H1 (cell line): ENCODE measurements around the gene TSC22D3. TPM values are rescaled to one million over a fixed set of nuclear protein-coding genes. Genes with fewer than 3 reads are reported as not detected.

ENCODE experiments used
- CTCF ChIA-PET: fragments of 300-600 bp; sonication (Branson Sonifier 250); formaldehyde crosslinking; loops from one replicate; lab custom pipeline; 2021; ENCODE audit not compliant: partially characterized antibody; lab: Charles Lee
- POLR2A ChIA-PET: fragments of 300-600 bp; sonication (Branson Sonifier 250); formaldehyde crosslinking; loops from one replicate; lab custom pipeline; 2021; ENCODE audit warnings: inconsistent platforms; ENCODE audit not compliant: partially characterized antibody; lab: Charles Lee
- DNase-seq, 2 experiments: peaks; one replicate each; pipeline versions ENCODE4 v3.0.0 to v3.0.0-alpha.2; 2010 to 2022; ENCODE audit warnings: low spot score in 2 of 2, low read depth in 1 of 2, mixed read lengths in 1 of 2
- FAIRE-seq: peaks from 2 replicates; lab custom pipeline; 2011; peaks lifted over from hg19 to GRCh38; lab: Jason Lieb, UNC
- H2AFZ ChIP-seq: 2 replicates; pipeline ENCODE4 v1.8.1; 2012; ENCODE audit warnings: low read length, inconsistent platforms
- H2AK5ac ChIP-seq: 2 replicates; pipeline ENCODE4 v1.6.1; 2013; ENCODE audit warnings: low read depth, low read length
- H2BK120ac ChIP-seq: replicated peaks from 2 replicates; pipeline ENCODE3; 2013; ENCODE audit warnings: low read depth, low read length, inconsistent platforms
- H2BK12ac ChIP-seq: 2 replicates; pipeline ENCODE4 v1.6.1; 2013; ENCODE audit warnings: low read depth, low read length
- H2BK15ac ChIP-seq: 2 replicates; pipeline ENCODE4 v1.6.1; 2013; ENCODE audit warnings: low read length
- H2BK20ac ChIP-seq: 2 replicates; pipeline ENCODE4 v1.6.1; 2013; ENCODE audit warnings: low read length
- H2BK5ac ChIP-seq: 2 replicates; pipeline ENCODE4 v1.6.1; 2013; ENCODE audit warnings: low read depth, low read length
- H3K14ac ChIP-seq: 2 replicates; pipeline ENCODE4 v1.6.1; 2013; ENCODE audit warnings: inconsistent platforms; ENCODE audit not compliant: insufficient read length
- H3K18ac ChIP-seq: 2 replicates; pipeline ENCODE4 v1.6.1; 2013; ENCODE audit warnings: low read length; ENCODE audit errors: extremely low read depth
- H3K23ac ChIP-seq: 2 replicates; pipeline ENCODE4 v1.6.1; 2013; ENCODE audit warnings: inconsistent platforms; ENCODE audit not compliant: insufficient read length
- H3K23me2 ChIP-seq: 2 replicates; pipeline ENCODE4 v1.6.1; 2013; ENCODE audit warnings: low read depth, low read length
- H3K27ac ChIP-seq: 2 replicates; pipeline ENCODE4 v1.6.1; 2011; ENCODE audit warnings: low read depth, low read length, inconsistent platforms
- H3K27me3 ChIP-seq, 4 experiments: replicated peaks in 1 of 4; 1 replicate in 1 of 4; 2 replicates in 3 of 4; pipeline versions ENCODE4 v1.6.1 to v1.8.1; 2011 to 2013; ENCODE audit warnings: low read length in 3 of 4, mild to moderate bottlenecking in 3 of 4, inconsistent platforms in 2 of 4, mixed read lengths in 2 of 4, moderate library complexity in 1 of 4; ENCODE audit not compliant: control insufficient read depth in 3 of 4, insufficient read depth in 3 of 4; ENCODE audit errors: extremely low read depth in 1 of 4
- H3K36me3 ChIP-seq, 4 experiments: 2 replicates each; pipeline versions ENCODE4 v1.6.1 to v1.8.1; 2011 to 2013; ENCODE audit warnings: mild to moderate bottlenecking in 4 of 4, low read length in 3 of 4, moderate library complexity in 2 of 4, control low read depth in 1 of 4, inconsistent platforms in 1 of 4; ENCODE audit not compliant: insufficient read depth in 4 of 4, control insufficient read depth in 2 of 4
- H3K4ac ChIP-seq: replicated peaks from 2 replicates; pipeline ENCODE3; 2013; ENCODE audit warnings: low read length, low read depth, mixed read lengths, inconsistent platforms; ENCODE audit not compliant: insufficient read length
- H3K4me1 ChIP-seq, 4 experiments: replicated peaks in 1 of 4; 1 replicate in 1 of 4; 2 replicates in 3 of 4; pipeline versions ENCODE4 v1.6.1 to v1.8.1; 2011 to 2013; ENCODE audit warnings: low read length in 3 of 4, inconsistent platforms in 2 of 4, mixed read lengths in 1 of 4; ENCODE audit not compliant: insufficient read depth in 4 of 4, control insufficient read depth in 3 of 4
- H3K4me2 ChIP-seq, 2 experiments: 2 replicates each; pipeline versions ENCODE4 v1.6.1 to v1.8.1; 2011 to 2013; ENCODE audit warnings: low read depth in 2 of 2, low read length in 2 of 2, control low read depth in 1 of 2, inconsistent platforms in 1 of 2, mild to moderate bottlenecking in 1 of 2; ENCODE audit not compliant: insufficient read depth in 1 of 2
- H3K4me3 ChIP-seq, 4 experiments: fragments of 200-600, 300-600 bp in 1 of 4; sonication (generic), shearing (Covaris generic), sonication (Bioruptor Twin) in 1 of 4; 2 replicates each; pipeline versions ENCODE4 v1.5.1 to v1.8.1; 2011 to 2016; ENCODE audit warnings: low read length in 4 of 4, low read depth in 3 of 4, control low read depth in 2 of 4, inconsistent platforms in 2 of 4, mild to moderate bottlenecking in 2 of 4, mixed read lengths in 1 of 4, moderate library complexity in 1 of 4; ENCODE audit not compliant: insufficient read depth in 2 of 4; ENCODE audit errors: extremely low read depth in 1 of 4
- H3K56ac ChIP-seq: replicated peaks from 2 replicates; pipeline ENCODE3; 2013; ENCODE audit warnings: low read depth, mild to moderate bottlenecking, mixed read lengths, low read length, inconsistent platforms; ENCODE audit not compliant: insufficient read length
- H3K79me1 ChIP-seq: 2 replicates; pipeline ENCODE4 v1.6.1; 2013; ENCODE audit warnings: low read depth, low read length, control low read depth
- H3K79me2 ChIP-seq, 2 experiments: 2 replicates each; pipeline versions ENCODE4 v1.6.1 to v1.8.1; 2012 to 2013; ENCODE audit warnings: low read length in 2 of 2, mild to moderate bottlenecking in 2 of 2, inconsistent platforms in 1 of 2; ENCODE audit not compliant: insufficient read depth in 2 of 2, control insufficient read depth in 1 of 2
- H3K9ac ChIP-seq, 4 experiments: replicated peaks in 1 of 4; 1 replicate in 1 of 4; 2 replicates in 3 of 4; pipeline versions ENCODE4 v1.6.1 to v1.8.1; 2011 to 2013; ENCODE audit warnings: low read depth in 3 of 4, low read length in 3 of 4, control low read depth in 2 of 4, mild to moderate bottlenecking in 2 of 4, moderate library complexity in 2 of 4, inconsistent platforms in 1 of 4; ENCODE audit errors: extremely low read depth in 1 of 4
- H3K9me3 ChIP-seq, 2 experiments: 2 replicates each; pipeline versions ENCODE4 v1.6.1 to v1.8.1; 2012 to 2013; ENCODE audit warnings: mild to moderate bottlenecking in 2 of 2, moderate library complexity in 2 of 2, control low read depth in 1 of 2, inconsistent platforms in 1 of 2, low read depth in 1 of 2, low read length in 1 of 2, mixed read lengths in 1 of 2; ENCODE audit not compliant: insufficient read depth in 2 of 2
- H4K20me1 ChIP-seq, 2 experiments: replicated peaks in 1 of 2; 2 replicates each; pipeline versions ENCODE3 to v1.8.1; 2011 to 2013; ENCODE audit warnings: inconsistent platforms in 2 of 2, low read length in 2 of 2, mild to moderate bottlenecking in 1 of 2; ENCODE audit not compliant: insufficient read depth in 2 of 2, control insufficient read depth in 1 of 2
- H4K5ac ChIP-seq: 2 replicates; pipeline ENCODE4 v1.6.1; 2013; ENCODE audit warnings: low read length, low read depth, mixed read lengths, inconsistent platforms; ENCODE audit not compliant: insufficient read length
- H4K8ac ChIP-seq: 2 replicates; pipeline ENCODE4 v1.8.0; 2013; ENCODE audit warnings: mild to moderate bottlenecking, moderate library complexity, low read length, inconsistent platforms; ENCODE audit not compliant: insufficient read depth; ENCODE audit errors: extremely low read depth
- H4K91ac ChIP-seq: replicated peaks from 2 replicates; pipeline ENCODE3; 2013; ENCODE audit warnings: low read length, mixed read lengths, inconsistent platforms; ENCODE audit not compliant: insufficient read length
- BACH1 ChIP-seq: IDR thresholded peaks from 2 replicates; pipeline ENCODE4 v1.6.1; 2012; ENCODE audit warnings: low read length, improper control_type of control experiment
- BRCA1 ChIP-seq: IDR thresholded peaks from 2 replicates; pipeline ENCODE4 v1.6.1; 2012; ENCODE audit warnings: low read depth, low read length, improper control_type of control experiment
- KDM4A ChIP-seq: IDR thresholded peaks from one replicate; pipeline ENCODE4 v1.7.1; 2012; ENCODE audit warnings: low read depth, mild to moderate bottlenecking, moderate library complexity, low read length, inconsistent platforms; ENCODE audit not compliant: severe bottlenecking
- RAD21 ChIP-seq, 2 experiments: IDR thresholded peaks in 1 of 2; conservative IDR thresholded peaks in 1 of 2; 2 replicates each; pipeline ENCODE4 v1.6.1; 2011; ENCODE audit warnings: low read depth in 2 of 2, low read length in 2 of 2, improper control_type of control experiment in 1 of 2, inconsistent platforms in 1 of 2, mild to moderate bottlenecking in 1 of 2, moderate library complexity in 1 of 2
- WGBS, 2 experiments: shearing (Covaris generic) in 1 of 2; methylation state at CpG; one replicate each; pipeline versions ENCODE4 v1.1.6 to v1.1.7; 2013 to 2015; ENCODE audit warnings: low lambda C conversion rate in 2 of 2, mixed read lengths in 2 of 2, inconsistent platforms in 1 of 2, low coverage in 1 of 2, missing lambda C conversion rate in 1 of 2; ENCODE audit not compliant: insufficient replicate concordance in 2 of 2, insufficient coverage in 1 of 2, insufficient read length in 1 of 2; ENCODE audit errors: extremely low coverage in 1 of 2, missing lambda C conversion rate in 1 of 2; 5-methylcytosine and 5-hydroxymethylcytosine counted together
- long read RNA-seq, 2 experiments: library from RNA in 1 of 2; library from capped mRNA in 1 of 2; stranded (forward); transcript quantifications; one replicate each; pipeline ENCODE4 v2.0.0, GENCODE V29; 2021; ENCODE audit warnings: inconsistent platforms in 1 of 2
- polyA minus RNA-seq, 3 experiments: library from RNA; depleted of rRNA, polyadenylated mRNA; stranded (reverse); fragments of >200 nt; gene quantifications; 1 replicate in 2 of 3; 2 replicates in 1 of 3; pipeline ENCODE4 v1.2.3, GENCODE V29; 2011
- polyA plus RNA-seq, 7 experiments: library from polyadenylated mRNA; depleted of rRNA in 3 of 7; stranded (reverse) in 5 of 7; unstranded in 2 of 7; fragments of >200 nt in 5 of 7; fragments of 200-250 nt in 2 of 7; gene quantifications; 1 replicate in 5 of 7; 2 replicates in 1 of 7; 4 replicates in 1 of 7; pipeline versions ENCODE4 v1.2.1 to v1.2.3, GENCODE V29; 2011 to 2013; ENCODE audit warnings: missing spikeins in 2 of 7, mixed read lengths in 2 of 7
- total RNA-seq: library from RNA; stranded (reverse); fragmentation: NEBNext Ultra II Directional; extraction: Animal tissue kit (Norgen Biotek cat#: 25700); gene quantifications from 2 replicates; pipeline ENCODE4 v1.2.1, GENCODE V29; 2021

Gene TSC22D3
- 7.6 TPM in 2 replicates for total RNA-seq
- 12.9 and 19.1 TPM in 2 replicates for polyA plus RNA-seq (2011; rRNA removed)
- polyA plus RNA-seq (2011; cell fraction: cytosol; rRNA removed), result 24.8 TPM
- polyA plus RNA-seq (2011; cell fraction: nucleus; rRNA removed), result 38.1 TPM
- 7.3 to 10.6 TPM (median 8.5 TPM) in 4 replicates for polyA plus RNA-seq (2012, experiment 1 of 2)
- 4.2 TPM for polyA plus RNA-seq (2012, experiment 2 of 2)
- polyA plus RNA-seq (2013, experiment 1 of 2), result 7.2 TPM
- 7.5 TPM for polyA plus RNA-seq (2013, experiment 2 of 2)
- polyA minus RNA-seq (2011; rRNA and poly(A)+ RNA removed), result 8.6 and 11.4 TPM in 2 replicates
- 11.3 TPM for polyA minus RNA-seq (2011; cell fraction: cytosol; rRNA and poly(A)+ RNA removed)
- polyA minus RNA-seq (2011; cell fraction: nucleus; rRNA and poly(A)+ RNA removed), result 26.9 TPM
- long read RNA-seq, experiment 1, partial matches to known transcripts, result 1 of 8 reads
- long read RNA-seq, experiment 1, other reads (novel, unspliced or antisense), result 0 of 8 reads
- long read RNA-seq, experiment 2, partial matches to known transcripts, result 0 of 1 reads
- long read RNA-seq, experiment 2, other reads (novel, unspliced or antisense), result 0 of 1 reads

- H3K27me3 ChIP-seq, result peaks cover 20 to 39% (median 32%) of the 10 kb centered on the region in 4 experiments
- no peak within 1 kb of the TSS for H3K14ac ChIP-seq
- H2BK20ac ChIP-seq, result no peak within 1 kb of the TSS
- H3K79me1 ChIP-seq, result no peaks in the 10 kb centered on the region
- WGBS, 2 experiments, result 4% methylated on average over 24 of the region's 59 CpGs; no CpG with 5 or more reads in 1 of the 2 experiments
- peak in 1 of 2 experiments; percentile 63 for DNase-seq
- H3K27ac ChIP-seq, result no peak within 1 kb of the TSS
- no peak within 1 kb of the TSS for H3K56ac ChIP-seq
- no peak within 1 kb of the TSS for H2AK5ac ChIP-seq
- H3K9ac ChIP-seq, result peak within 1 kb of the TSS in 1 of 4 experiments; percentile 39; a peak in 1 of 7 replicates
- TF ChIP-seq KDM4A (peak; percentile 76), BRCA1 (no peak), RAD21 (IDR thresholded peaks at IDR 0.05 in 1 of 2, conservative IDR thresholded peaks at IDR 0.05 in 1 of 2; ENCODE audit: low read depth in 2 of 2, low read length in 2 of 2) (peak; percentile 8 to 28; a peak in 2 of 4 replicates), BACH1 (no peak)
- no peak within 1 kb of the TSS for H4K5ac ChIP-seq
- no peak within 1 kb of the TSS for H2BK15ac ChIP-seq
- H3K23me2 ChIP-seq, result peaks cover 4% of the 10 kb centered on the region; the same call in 1 of the 2 replicates
- ChIA-PET POLR2A (interaction anchor here (0.8 to 3.1 kb wide), 4 partner anchors 25 to 147 kb away, joined by 3 to 21 read pairs (median 4); partner anchors contain the start of gene PRPS1), CTCF (interaction anchor here (0.6 to 10.8 kb wide), 21 partner anchors 18 to 795 kb away, joined by 3 to 209 read pairs (median 5); partner anchors contain the start of genes MID2 and RBM41)
- peak within 1 kb of the TSS; percentile 17; the same call in 1 of the 2 replicates for H2BK12ac ChIP-seq
- H3K4me1 ChIP-seq, result peaks cover 0 to 10% (median 8%) of the 10 kb centered on the region in 4 experiments
- no peak within 1 kb of the TSS for H2AFZ ChIP-seq
- peak within 1 kb of the TSS; percentile 89 to 94 for H3K4me2 ChIP-seq
- H2BK5ac ChIP-seq, result no peak within 1 kb of the TSS
- H3K79me2 ChIP-seq, result no peaks in the 10 kb centered on the region
- no peak within 1 kb of the TSS for H3K23ac ChIP-seq
- no peak within 1 kb of the TSS for H4K8ac ChIP-seq
- H3K9me3 ChIP-seq, result no peaks in the 10 kb centered on the region
- no peaks in the 10 kb centered on the region for H4K20me1 ChIP-seq
- peak within 1 kb of the TSS; percentile 26 to 62 (median 41) for H3K4me3 ChIP-seq
- no peak within 1 kb of the TSS for H2BK120ac ChIP-seq
- no peaks in the 10 kb centered on the region for H3K36me3 ChIP-seq
- no peak within 1 kb of the TSS; the same call in 1 of the 2 replicates for H3K18ac ChIP-seq
- no peak within 1 kb of the TSS for H3K4ac ChIP-seq
- no peak within 1 kb of the TSS for H4K91ac ChIP-seq
- FAIRE-seq, result no peak
Observed at GRCh38 chrX:107775734-107776511, at the start of gene TSC22D3. TSS of gene TSC22D3 (minus strand) at chrX:107775787. CDS start at chrX:107775419, 368 bp downstream.
